Stimulated activated CD4-positive, alpha-beta T cell treated with anti-CD3 and anti-CD28 coated beads, Interleukin-4, amount 100 ng/mL, for 48 hours (primary cell): Measurements from ENCODE around the gene CDK5R1.

Experiments
- DNase-seq, 2 donors: peaks; one replicate each; pipeline ENCODE4 v3.0.0-alpha.2; 2020; ENCODE audit warnings: low read depth in 2 of 2

CDK5R1 gene

DNA sequence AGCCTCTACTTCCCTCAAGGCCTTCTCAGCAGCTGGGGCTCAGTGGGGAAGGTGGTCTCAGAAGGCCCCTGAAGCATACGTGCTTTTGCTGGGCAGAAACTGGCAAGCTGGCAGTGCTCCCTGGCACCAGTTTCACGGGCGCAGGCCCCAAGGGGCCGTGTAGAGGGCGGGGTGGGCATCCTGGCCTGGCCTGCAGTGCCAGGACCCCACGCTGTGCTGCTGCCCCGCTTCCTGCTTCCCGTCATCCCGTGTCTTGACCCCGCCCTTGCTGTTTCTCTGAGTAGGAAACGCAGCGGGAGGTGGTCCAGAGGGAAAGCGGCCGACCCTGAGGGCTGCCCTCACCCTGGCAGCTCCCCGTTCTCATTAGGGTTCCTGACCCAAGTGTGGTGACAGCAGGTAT lies 6.8 kb downstream of the CDK5R1 start:
- no peak for DNase-seq

DNA sequence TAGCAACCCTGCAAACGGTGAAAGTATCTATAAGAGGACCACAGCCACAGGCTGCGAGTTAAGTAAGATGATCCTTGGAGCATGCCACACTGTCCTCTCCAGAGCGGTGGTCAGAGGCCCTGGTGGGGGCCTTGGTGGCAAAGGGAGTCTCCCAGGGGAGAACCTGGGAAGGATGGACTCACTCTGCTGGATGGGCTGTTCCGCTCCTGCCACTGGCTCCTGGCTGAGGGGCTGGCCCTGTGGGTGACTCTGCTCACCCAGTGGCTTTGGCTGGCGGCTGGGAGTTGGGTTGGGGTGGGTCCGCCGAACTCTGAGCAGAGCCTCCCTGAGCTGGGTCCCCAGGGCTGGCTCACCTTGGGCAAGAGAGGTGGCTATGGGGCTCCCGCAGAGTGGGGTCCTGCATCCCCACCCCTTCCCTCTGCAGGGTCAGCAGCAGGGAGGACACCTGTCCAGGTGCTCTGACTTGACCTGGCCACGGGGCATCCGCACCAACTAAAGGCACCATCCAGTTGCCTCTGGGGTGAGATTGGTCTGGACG lies 7.3 kb downstream of the CDK5R1 start:
- no peak for DNase-seq

DNA sequence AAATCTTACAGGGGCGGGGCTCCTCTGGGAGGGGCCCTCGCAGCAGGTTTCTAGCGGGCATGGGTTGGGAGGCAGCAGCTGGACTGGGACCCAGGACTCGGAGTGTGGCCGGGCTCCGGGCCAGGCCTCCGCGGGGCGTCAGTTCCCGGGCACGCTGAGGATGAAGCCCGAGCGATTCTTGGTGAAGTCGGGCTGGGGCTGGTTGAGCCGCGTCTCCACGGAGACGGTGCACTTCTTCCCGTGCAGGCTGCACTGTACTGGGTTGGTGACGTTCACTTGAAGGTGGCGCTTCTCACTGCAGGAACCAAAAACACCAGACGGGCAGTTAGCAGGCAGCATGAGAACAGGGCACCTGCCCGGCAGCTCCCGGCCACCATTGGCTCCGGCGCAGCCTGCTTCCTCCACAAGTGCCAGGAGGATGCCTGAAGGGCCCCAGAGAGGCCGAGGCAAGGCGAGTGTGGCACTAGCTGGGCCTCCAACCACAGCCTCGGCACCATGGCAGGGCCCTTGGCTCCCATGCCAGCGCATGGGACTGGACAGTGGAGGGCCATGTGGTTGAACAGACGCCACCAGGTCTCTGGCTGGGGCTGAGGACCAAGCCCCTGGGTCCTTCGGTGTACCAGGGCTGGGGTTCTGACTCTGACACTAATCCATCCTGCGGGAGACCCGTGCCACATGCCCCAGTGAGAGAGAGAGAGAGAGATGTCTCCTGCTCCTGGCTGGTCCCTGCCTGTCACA lies 8.0 kb downstream of the CDK5R1 start:
- no peak for DNase-seq

GRCh38 chr17:32495359-32496231 lies 8.8 kb downstream of the CDK5R1 start:
- DNase-seq, result no peak

GRCh38 chr17:32496395-32497073 lies 9.7 kb downstream of the CDK5R1 start:
- no peak for DNase-seq

DNA sequence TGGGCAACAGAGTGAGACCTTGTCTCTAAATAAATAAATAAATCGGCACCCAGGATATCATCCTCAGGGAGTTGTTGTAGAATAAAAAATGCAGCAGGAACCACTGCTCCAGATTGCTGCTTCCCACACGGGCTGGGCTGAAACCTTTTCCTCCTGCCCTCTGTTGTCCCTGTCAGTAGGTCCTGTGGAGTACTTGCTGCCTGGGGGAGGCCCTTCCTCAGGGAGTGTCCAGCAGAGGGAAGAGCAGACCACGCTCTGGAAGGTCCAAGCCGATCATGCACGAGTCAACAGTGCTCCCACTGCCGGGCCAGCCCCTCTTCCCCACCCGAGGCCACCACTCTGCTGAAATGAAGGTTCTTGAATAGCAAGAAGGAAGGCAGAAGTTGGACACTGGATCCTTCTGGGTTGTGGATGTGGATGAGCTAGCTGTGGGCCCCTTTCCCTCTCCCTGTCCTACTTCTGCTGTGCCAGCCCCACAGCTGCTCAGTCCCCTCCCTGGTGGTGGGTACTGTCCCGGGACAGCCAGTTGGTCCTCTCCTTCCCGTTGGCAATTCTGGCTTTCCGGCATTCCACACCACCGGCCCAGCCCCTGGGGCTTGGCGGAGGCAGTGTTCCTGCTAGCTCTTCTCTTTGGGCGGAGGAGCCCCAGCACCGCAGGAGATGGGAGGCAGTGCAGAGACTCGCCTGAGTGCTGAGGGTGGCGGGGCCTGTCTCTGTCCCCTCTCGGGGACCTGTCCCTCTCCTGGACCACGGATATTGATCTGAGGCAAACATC lies 10.8 kb downstream of the CDK5R1 start:
- no peak for DNase-seq

DNA sequence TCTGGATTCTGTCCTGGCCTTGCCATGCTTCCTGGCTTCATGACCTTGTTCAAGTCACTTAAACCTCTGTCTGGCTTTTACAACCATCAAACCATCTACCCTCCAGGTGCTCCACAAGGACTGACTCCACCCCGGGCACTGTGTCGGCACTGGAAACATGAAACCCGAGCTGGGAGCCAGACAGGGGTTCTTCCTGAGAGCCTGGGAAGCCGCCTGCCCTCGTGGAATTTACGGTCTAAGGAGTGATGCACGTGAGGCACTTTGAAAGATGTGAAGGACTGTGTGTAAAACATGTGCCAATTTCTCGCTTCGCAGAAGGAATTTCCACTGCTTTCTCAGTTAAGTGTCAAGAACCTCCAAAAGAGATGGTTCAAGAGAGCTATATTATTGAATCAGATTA lies 11.6 kb downstream of the CDK5R1 start:
- no peak for DNase-seq

DNA sequence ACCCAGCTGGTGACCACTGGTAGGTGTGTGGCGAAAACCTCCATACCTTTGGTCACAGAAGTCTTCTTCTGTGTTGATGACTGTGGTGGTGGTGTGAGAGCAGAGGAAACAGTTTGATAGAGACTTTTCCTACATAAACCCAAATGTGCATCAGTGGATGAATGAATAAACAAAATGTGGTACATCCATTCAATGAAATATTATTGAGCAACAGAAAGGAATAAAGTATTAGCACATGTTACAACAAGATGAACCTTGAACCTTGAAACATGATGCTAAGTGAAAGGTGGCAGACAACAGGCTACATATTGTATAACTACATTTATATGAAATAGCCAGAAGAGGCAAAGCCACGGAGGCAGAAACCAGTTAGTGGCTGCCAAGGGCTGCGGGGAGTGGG lies 15.2 kb downstream of the CDK5R1 start:
- DNase-seq, result no peak

DNA sequence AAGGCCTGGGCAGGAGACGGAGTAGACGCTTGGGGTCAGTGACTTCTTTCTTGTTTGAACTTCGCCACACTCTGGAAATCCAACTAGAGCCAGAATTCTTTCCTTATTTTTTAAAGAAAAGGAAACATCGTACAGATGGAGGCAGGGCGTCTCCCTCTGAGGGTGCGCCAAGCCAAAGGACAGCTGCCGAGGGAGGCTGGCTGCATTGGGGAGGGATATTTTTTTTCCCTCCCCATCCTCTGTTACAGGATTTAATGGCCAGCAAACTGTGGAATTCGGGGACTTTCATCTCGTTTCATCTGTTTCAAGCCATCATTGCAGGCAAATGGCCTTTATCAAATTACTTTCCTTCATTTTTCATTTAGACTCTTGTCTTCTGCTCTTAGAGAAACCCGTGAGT lies 15.9 kb downstream of the CDK5R1 start:
- DNase-seq, result no peak

DNA sequence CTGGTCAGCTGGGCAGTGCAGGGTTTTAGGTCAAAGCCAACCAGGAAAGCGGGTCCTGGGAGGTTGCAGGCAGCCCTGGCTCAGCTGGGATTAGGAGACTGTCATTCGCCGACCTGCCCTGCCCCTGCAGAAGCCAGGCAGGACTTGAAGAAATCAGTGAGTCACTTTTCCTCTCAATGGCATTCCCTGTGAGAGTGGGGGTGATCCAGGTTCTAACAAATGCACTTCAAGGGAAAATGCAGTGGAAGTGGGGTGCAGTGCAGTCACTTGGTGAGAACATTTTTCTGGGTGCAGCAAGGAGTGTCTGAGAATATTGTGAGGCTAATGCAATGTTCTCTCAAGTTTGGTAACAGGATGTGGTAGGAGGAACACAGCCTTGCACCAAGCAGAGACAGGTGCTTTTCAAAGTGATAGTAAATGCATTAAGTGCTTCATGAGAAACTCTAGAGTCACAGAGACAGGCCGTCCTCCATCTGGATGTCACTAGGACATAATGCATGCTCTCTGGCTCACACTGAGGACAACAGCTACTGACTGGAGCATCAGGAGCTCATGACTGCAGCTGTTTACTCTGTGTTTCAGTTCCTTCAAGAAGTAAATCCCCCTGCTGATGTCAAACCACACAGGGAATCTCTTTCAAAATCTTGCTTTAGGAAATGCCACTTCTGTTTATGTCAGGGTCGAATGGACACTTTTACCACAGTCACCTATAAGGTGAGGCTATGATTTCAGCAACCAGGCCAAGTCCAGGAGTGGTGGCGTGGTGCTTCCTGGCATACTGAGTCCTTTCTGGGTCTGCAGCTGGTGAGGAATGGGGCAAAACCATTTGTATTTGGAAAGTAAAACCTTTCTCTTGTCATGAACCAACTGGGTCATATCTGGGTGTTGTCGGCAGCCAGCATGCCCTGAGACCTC lies 16.7 kb downstream of the CDK5R1 start:
- no peak for DNase-seq

DNA sequence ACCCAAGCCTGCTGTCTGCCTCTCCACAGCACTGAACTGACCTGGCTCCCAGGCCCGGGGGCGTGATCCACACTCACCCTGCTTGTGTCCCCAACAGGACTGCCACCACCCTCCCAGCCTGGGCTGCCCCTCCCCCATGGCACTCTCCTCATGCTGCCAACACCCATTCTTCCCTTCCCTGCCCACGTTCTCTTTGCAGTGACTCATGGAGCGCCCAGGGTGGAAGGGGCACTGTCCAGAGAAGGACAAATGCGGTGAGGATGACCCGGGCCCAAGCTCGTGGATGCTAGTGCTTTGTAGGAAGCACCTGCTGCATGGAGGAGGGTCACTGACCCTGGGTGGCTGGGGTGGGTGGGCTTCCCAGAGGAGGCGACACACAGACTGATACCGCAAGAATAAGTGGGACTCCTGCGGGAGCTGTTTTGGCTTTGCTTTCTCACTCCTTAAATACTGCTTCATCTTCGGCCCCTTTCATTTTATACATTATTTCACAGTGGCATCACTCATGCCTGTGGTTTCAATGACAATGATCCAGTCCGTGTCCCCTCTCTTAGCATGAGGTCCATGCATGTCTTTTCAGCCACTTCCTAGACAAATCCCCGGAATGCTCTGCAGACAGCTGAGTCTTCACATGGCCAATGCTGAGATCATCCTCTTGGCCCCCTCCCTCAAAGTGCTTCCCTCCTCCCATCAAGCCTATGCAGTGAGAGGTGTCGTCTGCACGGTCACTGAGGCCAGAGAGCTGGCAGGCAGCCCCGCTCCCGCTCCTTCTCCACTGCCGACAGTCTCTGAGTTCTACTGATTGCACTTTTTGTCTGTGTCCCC lies 17.6 kb downstream of the CDK5R1 start:
- no peak for DNase-seq

DNA sequence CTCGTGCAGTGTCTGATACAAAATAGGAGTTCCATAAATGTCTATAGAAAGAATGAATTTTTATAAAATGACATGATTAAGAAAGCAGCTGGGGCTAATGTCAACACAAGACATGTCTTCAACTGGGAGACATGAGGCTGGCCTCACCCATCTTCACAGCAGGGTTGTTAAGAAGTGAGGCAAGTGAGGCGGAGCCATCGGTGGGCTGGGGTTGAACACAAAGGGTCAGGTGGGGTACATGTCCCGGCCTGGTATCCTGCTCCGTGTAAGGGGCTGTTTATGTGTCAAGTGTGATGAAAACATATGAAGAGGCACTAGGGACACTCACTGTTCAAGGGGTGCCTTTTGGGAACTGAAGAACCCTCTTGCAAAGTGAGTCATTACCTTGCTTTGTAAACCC lies 22.1 kb downstream of the CDK5R1 start:
- no peak for DNase-seq

GRCh38 chr17:32510466-32510865 lies 23.7 kb downstream of the CDK5R1 start:
- DNase-seq, result no peak

DNA sequence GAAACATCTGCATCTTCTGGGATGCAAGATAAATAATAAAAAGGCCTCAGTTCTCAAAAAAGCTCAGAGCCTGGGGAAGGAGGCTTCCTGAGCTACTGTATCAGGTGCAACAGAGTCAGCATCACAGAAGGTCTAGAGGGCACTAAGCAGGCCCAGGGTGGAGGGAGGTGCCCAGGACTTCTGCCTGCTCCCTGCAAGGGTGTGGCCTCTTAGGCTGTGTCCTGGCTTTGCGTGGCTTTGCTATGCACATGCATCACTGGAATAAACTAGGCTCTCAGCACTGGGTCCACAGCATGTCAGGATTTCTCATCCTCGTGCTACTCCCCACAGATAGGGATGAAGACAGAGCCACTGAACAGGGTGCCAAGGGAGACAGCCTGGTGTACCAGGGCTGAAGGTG lies 25.5 kb downstream of the CDK5R1 start:
- DNase-seq, result no peak

DNA sequence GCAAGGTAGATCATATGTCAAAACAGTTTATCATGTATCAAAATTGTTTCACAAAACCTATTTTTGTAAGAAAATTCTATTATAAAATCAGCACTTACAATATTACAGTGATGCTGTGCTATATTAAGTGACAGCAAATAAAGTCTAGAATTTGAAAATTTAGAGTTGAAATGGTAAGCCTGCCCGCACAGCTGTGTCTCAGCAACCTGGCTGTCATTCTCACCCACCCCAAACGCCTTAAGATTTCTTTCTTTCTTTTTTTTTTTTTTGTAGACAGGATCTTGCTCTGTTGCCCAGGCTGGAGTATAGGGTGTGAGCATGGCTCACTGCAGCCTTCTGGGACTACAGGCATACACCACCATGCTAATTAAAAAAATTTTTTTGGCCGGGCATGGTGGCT lies 26.8 kb downstream of the CDK5R1 start:
- no peak for DNase-seq

GRCh38 chr17:32514606-32515005 lies 27.8 kb downstream of the CDK5R1 start:
- no peak for DNase-seq

GRCh38 chr17:32515677-32516383 lies 29.0 kb downstream of the CDK5R1 start:
- no peak for DNase-seq

GRCh38 chr17:32516450-32516849 lies 29.7 kb downstream of the CDK5R1 start:
- DNase-seq, result no peak
